GM12801 (cell line): ENCODE measurements around the gene CAPN3.

ENCODE experiments used
- CTCF ChIP-seq: IDR thresholded peaks from one replicate; pipeline ENCODE4 v1.5.1; 2011; ENCODE audit warnings: control low read depth; ENCODE audit not compliant: insufficient read length; ENCODE audit errors: extremely low read depth

The CAPN3 gene

GRCh38 chr15:42457445-42458442, 98.4 kb downstream of the CAPN3 start:
- no peak for TF ChIP-seq CTCF

- TF ChIP-seq CTCF = no peak
Measured at GRCh38 chr15:42461261-42461660, 102.0 kb downstream of the CAPN3 start.
